ENCODE data around the gene BPNT1.
"Not testable (repeated sequence)": the region's sequence is repeated elsewhere in the genome, so short reads cannot be mapped to it uniquely, and the experiment has no call there.

BPNT1 gene

GRCh38 chr1:220076861-220077762 is 12.5 kb downstream of the BPNT1 start:
- no peak for DNase-seq

- DNase-seq: no peak
Measured at GRCh38 chr1:220067269-220068204, 22.1 kb downstream of the BPNT1 start.

GRCh38 chr1:220062629-220063028 is 27.0 kb downstream of the BPNT1 start:
- DNase-seq: no peak

- DNase-seq: no peak
Measured at GRCh38 chr1:220060876-220061275, 28.7 kb downstream of the BPNT1 start.

- DNase-seq: no peak
Measured at GRCh38 chr1:220056374-220056773, 33.2 kb downstream of the BPNT1 start.

- DNase-seq: peak; percentile 96
Measured at GRCh38 chr1:220046052-220046930, 43.3 kb downstream of the BPNT1 start, which contains the start of gene EPRS1. Gene EPRS1, minus strand, starts transcription at chr1:220046505. Its CDS starts 117 bp downstream, at chr1:220046388.

GRCh38 chr1:220045356-220046051 is 44.1 kb downstream of the BPNT1 start:
- DNase-seq: peak in 1 of 2 experiments; percentile 15

GRCh38 chr1:220044678-220045355 is 44.8 kb downstream of the BPNT1 start:
- no peak for DNase-seq

- no peak for DNase-seq
Measured at GRCh38 chr1:220043646-220044045, 45.9 kb downstream of the BPNT1 start.

- no peak for DNase-seq
Measured at GRCh38 chr1:220040028-220040596, 49.5 kb downstream of the BPNT1 start.

- no peak for DNase-seq
Measured at GRCh38 chr1:220038640-220039039, 50.9 kb downstream of the BPNT1 start.

GRCh38 chr1:220037810-220038209 is 51.8 kb downstream of the BPNT1 start:
- DNase-seq: not testable (repeated sequence)

- DNase-seq: no peak
Measured at GRCh38 chr1:220032911-220033310, 56.7 kb downstream of the BPNT1 start.

- no peak for DNase-seq
Measured at GRCh38 chr1:220031287-220031686, 58.3 kb downstream of the BPNT1 start.

- DNase-seq: no peak
Measured at GRCh38 chr1:220028346-220028895, 61.2 kb downstream of the BPNT1 start.

GRCh38 chr1:220019071-220019470 is 70.5 kb downstream of the BPNT1 start:
- no peak for DNase-seq

GRCh38 chr1:220013497-220013896 is 76.1 kb downstream of the BPNT1 start:
- no peak for DNase-seq

- no peak for DNase-seq
Measured at GRCh38 chr1:220012259-220012658, 77.3 kb downstream of the BPNT1 start.

GRCh38 chr1:220011620-220012019 is 78.0 kb downstream of the BPNT1 start:
- DNase-seq: no peak
